ENCODE data around the gene RELL2. TPM values are rescaled to one million over a fixed set of nuclear protein-coding genes. Genes with fewer than 3 reads are reported as not detected.

RELL2 gene
- total RNA-seq, 2 experiments from 2014 or later, result 28.0 to 43.1 TPM

GRCh38 chr5:141646026-141646425 is 9.2 kb downstream of the RELL2 start:
- no peak overlapping the region for H3K27ac ChIP-seq (ENCODE audit: low read depth, low read length, poor library complexity, severe bottlenecking)
- TF ChIP-seq EZH2phosphoT487 (IDR thresholded peaks at IDR 0.05; ENCODE audit: borderline replicate concordance, low read depth, low read length), result no peak
- TF ChIP-seq, protein P1, sequence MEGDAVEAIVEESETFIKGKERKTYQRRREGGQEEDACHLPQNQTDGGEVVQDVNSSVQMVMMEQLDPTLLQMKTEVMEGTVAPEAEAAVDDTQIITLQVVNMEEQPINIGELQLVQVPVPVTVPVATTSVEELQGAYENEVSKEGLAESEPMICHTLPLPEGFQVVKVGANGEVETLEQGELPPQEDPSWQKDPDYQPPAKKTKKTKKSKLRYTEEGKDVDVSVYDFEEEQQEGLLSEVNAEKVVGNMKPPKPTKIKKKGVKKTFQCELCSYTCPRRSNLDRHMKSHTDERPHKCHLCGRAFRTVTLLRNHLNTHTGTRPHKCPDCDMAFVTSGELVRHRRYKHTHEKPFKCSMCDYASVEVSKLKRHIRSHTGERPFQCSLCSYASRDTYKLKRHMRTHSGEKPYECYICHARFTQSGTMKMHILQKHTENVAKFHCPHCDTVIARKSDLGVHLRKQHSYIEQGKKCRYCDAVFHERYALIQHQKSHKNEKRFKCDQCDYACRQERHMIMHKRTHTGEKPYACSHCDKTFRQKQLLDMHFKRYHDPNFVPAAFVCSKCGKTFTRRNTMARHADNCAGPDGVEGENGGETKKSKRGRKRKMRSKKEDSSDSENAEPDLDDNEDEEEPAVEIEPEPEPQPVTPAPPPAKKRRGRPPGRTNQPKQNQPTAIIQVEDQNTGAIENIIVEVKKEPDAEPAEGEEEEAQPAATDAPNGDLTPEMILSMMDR (conservative IDR thresholded peaks at IDR 0.05; ENCODE audit: low read length), result no peak
- no peaks in the 10 kb centered on the region for H4K20me1 ChIP-seq (ENCODE audit: insufficient read depth, low read length)
- BruUV-seq (replicated peaks), result no TSS peak
- peaks cover 36% of the 10 kb centered on the region for H3K36me3 ChIP-seq (ENCODE audit: insufficient read depth, low read length)
- no peaks in the 10 kb centered on the region for H3K9me3 ChIP-seq (ENCODE audit: low read length)
- H2AFZ ChIP-seq (ENCODE audit: low read length), result no peak overlapping the region
- CTCF ChIA-PET (ENCODE audit: unreplicated experiment), result no interaction called here
- DNase-seq (ENCODE audit: low spot score), result no peak
- POLR2A ChIA-PET, result interaction anchor here (0.6 to 1.7 kb wide), 3 partner anchors 9 to 146 kb away, joined by 3 to 10 read pairs (median 3); partner anchors contain the start of genes HDAC3 and RELL2
- H3K79me2 ChIP-seq (ENCODE audit: insufficient read depth, low read depth, low read length), result no peaks in the 10 kb centered on the region
- no peak overlapping the region for H3K4me2 ChIP-seq (ENCODE audit: low read length)
- no peak overlapping the region for H3K4me3 ChIP-seq (ENCODE audit: low read depth, low read length, poor library complexity, severe bottlenecking)
- H3K4me1 ChIP-seq (ENCODE audit: insufficient read depth, low read length, poor library complexity, severe bottlenecking), result peaks cover 8% of the 10 kb centered on the region
- intact Hi-C loops (cut with micrococcal nuclease; ENCODE audit: unreplicated experiment), result no loop called here
- no peaks in the 10 kb centered on the region for H3K9me2 ChIP-seq (ENCODE audit: insufficient read depth, low read length)

GRCh38 chr5:141647242-141647641 is 10.4 kb downstream of the RELL2 start:
- no peak for DNase-seq (ENCODE audit: low spot score)
- Histone ChIP-seq H3K36me3 (ENCODE audit: insufficient read depth, low read length) (peaks cover 27% of the 10 kb centered on the region; the same call in 1 of the 2 replicates), H3K4me3 (ENCODE audit: low read depth, low read length, poor library complexity, severe bottlenecking) (no peak overlapping the region), H3K4me2 (ENCODE audit: low read length) (no peak overlapping the region), H3K27ac (ENCODE audit: low read depth, low read length, poor library complexity, severe bottlenecking) (no peak overlapping the region), H4K20me1 (ENCODE audit: insufficient read depth, low read length) (no peaks in the 10 kb centered on the region), H3K9me3 (ENCODE audit: low read length) (no peaks in the 10 kb centered on the region), H3K79me2 (ENCODE audit: insufficient read depth, low read depth, low read length) (no peaks in the 10 kb centered on the region), H3K9me2 (ENCODE audit: insufficient read depth, low read length) (no peaks in the 10 kb centered on the region), H2AFZ (ENCODE audit: low read length) (no peak overlapping the region), H3K4me1 (ENCODE audit: insufficient read depth, low read length, poor library complexity, severe bottlenecking) (peaks cover 13% of the 10 kb centered on the region)
- ChIA-PET CTCF (ENCODE audit: unreplicated experiment) (no interaction called here), POLR2A (interaction anchor here (1.1 to 1.7 kb wide), 2 partner anchors 10 to 15 kb away, joined by 3 to 10 read pairs; partner anchors contain the start of genes HDAC3 and RELL2)
- TF ChIP-seq, protein P1 (conservative IDR thresholded peaks at IDR 0.05; ENCODE audit: low read length), result no peak
- no peak for TF ChIP-seq EZH2phosphoT487 (IDR thresholded peaks at IDR 0.05; ENCODE audit: borderline replicate concordance, low read depth, low read length)
- intact Hi-C loops (cut with micrococcal nuclease; ENCODE audit: unreplicated experiment), result no loop called here
- BruUV-seq (replicated peaks), result no TSS peak

DNA sequence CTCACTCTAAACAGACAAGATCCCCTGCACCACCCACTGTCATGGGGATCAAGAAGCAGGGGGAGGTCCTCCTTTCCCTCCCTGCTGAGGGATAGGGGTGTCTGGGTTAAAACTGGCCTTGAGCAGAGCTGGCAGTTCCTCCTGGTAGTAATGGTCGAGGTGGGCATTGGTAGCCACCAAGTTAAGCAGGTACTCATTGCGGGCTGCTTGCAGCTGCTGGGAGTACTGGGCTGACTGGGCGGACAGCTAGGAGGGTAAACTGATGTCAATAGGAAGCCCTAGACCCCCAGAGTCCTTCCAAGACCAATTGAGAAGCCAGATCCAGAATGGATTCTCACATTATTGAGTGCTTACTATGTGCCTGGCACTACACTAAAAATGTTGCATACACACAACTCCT is 11.1 kb downstream of the RELL2 start:
- Histone ChIP-seq H3K4me3 (ENCODE audit: low read depth, low read length, poor library complexity, severe bottlenecking) (no peak overlapping the region), H3K4me1 (ENCODE audit: insufficient read depth, low read length, poor library complexity, severe bottlenecking) (peaks cover 13% of the 10 kb centered on the region), H4K20me1 (ENCODE audit: insufficient read depth, low read length) (no peaks in the 10 kb centered on the region), H3K79me2 (ENCODE audit: insufficient read depth, low read depth, low read length) (no peaks in the 10 kb centered on the region), H3K36me3 (ENCODE audit: insufficient read depth, low read length) (peaks cover 23% of the 10 kb centered on the region; the same call in 1 of the 2 replicates), H2AFZ (ENCODE audit: low read length) (no peak overlapping the region), H3K27ac (ENCODE audit: low read depth, low read length, poor library complexity, severe bottlenecking) (no peak overlapping the region), H3K9me2 (ENCODE audit: insufficient read depth, low read length) (no peaks in the 10 kb centered on the region), H3K9me3 (ENCODE audit: low read length) (no peaks in the 10 kb centered on the region), H3K4me2 (ENCODE audit: low read length) (no peak overlapping the region)
- TF ChIP-seq, protein P1 (conservative IDR thresholded peaks at IDR 0.05; ENCODE audit: low read length), result no peak
- no peak for TF ChIP-seq EZH2phosphoT487 (IDR thresholded peaks at IDR 0.05; ENCODE audit: borderline replicate concordance, low read depth, low read length)
- no peak for DNase-seq (ENCODE audit: low spot score)
- ChIA-PET CTCF (ENCODE audit: unreplicated experiment) (no interaction called here), POLR2A (interaction anchor here (1.0 to 1.7 kb wide), 2 partner anchors 12 to 32 kb away, joined by 3 to 5 read pairs; no protein-coding TSS in a partner anchor)
- intact Hi-C loops (cut with micrococcal nuclease; ENCODE audit: unreplicated experiment), result no loop called here
- BruUV-seq (replicated peaks), result no TSS peak

All from OCI-LY7 (cell line).